Panc1 (cell line): ENCODE measurements around the gene ACOT12. TPM values are rescaled to one million over a fixed set of nuclear protein-coding genes. Genes with fewer than 3 reads are reported as not detected.
"Not testable (repeated sequence)": the region's sequence is repeated elsewhere in the genome, so short reads cannot be mapped to it uniquely, and the experiment has no call there.

Source experiments
- ATAC-seq: fragments of 200-7000 bp; cut with Tn5 transposase; 2 replicates; pipeline ENCODE4 v1.9.1; 2020; ENCODE audit warnings: mild to moderate bottlenecking, moderate library complexity
- BruUV-seq: library from RNA; stranded (reverse); fragments of 400-500 nt; replicated peaks from 2 replicates; lab custom pipeline; 2021; lab: Mats Ljungman, UMichigan
- CTCF ChIA-PET: fragments of 300-600 bp; sonication (Branson Sonifier 250); formaldehyde crosslinking; loops from one replicate; lab custom pipeline; 2022; ENCODE audit warnings: antibody characterized with exemption; lab: Charles Lee
- POLR2A ChIA-PET: fragments of 300-600 bp; sonication (Branson Sonifier 250); formaldehyde crosslinking; loops from one replicate; lab custom pipeline; 2022; ENCODE audit warnings: antibody characterized with exemption; lab: Charles Lee
- DNase-seq: peaks from one replicate; pipeline ENCODE4 v3.0.0-alpha.2; 2010; ENCODE audit warnings: low read depth, low spot score
- H3K27ac ChIP-seq: 2 replicates; pipeline ENCODE4 v1.5.1; 2011; ENCODE audit warnings: mild to moderate bottlenecking, low read length, inconsistent platforms
- H3K27me3 ChIP-seq: fragments of 200-500 bp; sonication (Bioruptor generic); 2 replicates; pipeline ENCODE4 v1.6.0; 2014; ENCODE audit warnings: low read length, inconsistent platforms; ENCODE audit not compliant: control insufficient read depth, insufficient read depth
- H3K36me3 ChIP-seq: fragments of 200-500 bp; sonication (Bioruptor generic); 2 replicates; pipeline ENCODE4 v1.5.1; 2014; ENCODE audit warnings: inconsistent platforms, mild to moderate bottlenecking, low read length, moderate library complexity; ENCODE audit not compliant: control insufficient read depth, insufficient read depth
- H3K4me1 ChIP-seq: 2 replicates; pipeline ENCODE4 v1.5.1; 2011; ENCODE audit warnings: inconsistent platforms, mild to moderate bottlenecking, low read length, moderate library complexity; ENCODE audit not compliant: control insufficient read depth, insufficient read depth
- H3K4me3 ChIP-seq, 2 experiments: 2 replicates each; pipeline ENCODE4 v1.5.1; 2011 to 2012; ENCODE audit warnings: low read depth in 2 of 2, low read length in 2 of 2, mild to moderate bottlenecking in 2 of 2, inconsistent platforms in 1 of 2, moderate library complexity in 1 of 2
- H3K9me3 ChIP-seq: fragments of 200-500 bp; sonication (Bioruptor generic); 2 replicates; pipeline ENCODE4 v1.5.1; 2014; ENCODE audit warnings: low read depth, mild to moderate bottlenecking, inconsistent platforms, low read length, moderate library complexity; ENCODE audit not compliant: control insufficient read depth, insufficient read depth
- CTCF ChIP-seq: fragments of 450-650 bp; IDR thresholded peaks from 2 replicates; pipeline ENCODE4 v1.5.1; 2017; ENCODE audit warnings: mild to moderate bottlenecking
- POLR2AphosphoS5 ChIP-seq: IDR thresholded peaks from 2 replicates; pipeline ENCODE4 v1.6.1; 2012; ENCODE audit warnings: mild to moderate bottlenecking, low read depth, low read length, moderate library complexity
- REST ChIP-seq, 2 experiments: IDR thresholded peaks; 2 replicates each; pipeline ENCODE4 v1.6.1; 2011 to 2012; ENCODE audit warnings: low read depth in 2 of 2, control low read depth in 1 of 2, low read length in 1 of 2, mild to moderate bottlenecking in 1 of 2, moderate library complexity in 1 of 2; ENCODE audit not compliant: insufficient read depth in 1 of 2
- SIN3A ChIP-seq: IDR thresholded peaks from 2 replicates; pipeline ENCODE4 v1.6.1; 2012; ENCODE audit warnings: low read depth, mild to moderate bottlenecking, low read length, moderate library complexity, borderline replicate concordance; ENCODE audit not compliant: insufficient read depth
- TCF7L2 ChIP-seq: IDR thresholded peaks from 2 replicates; pipeline ENCODE4 v1.6.1; 2011; ENCODE audit warnings: mild to moderate bottlenecking, low read depth, low read length, inconsistent platforms
- in situ Hi-C: cut with HindIII; loops from 2 replicates; pipeline ENCODE4 v1.10.0; 2016; ENCODE audit warnings: low sequenced_read_pairs, low pct_unique_long_range_greater_than_20kb
- intact Hi-C: fragments of 100-400 bp; cut with micrococcal nuclease; formaldehyde crosslinking; loops from one replicate; pipeline ENCODE4 v1.10.0; 2022; ENCODE audit not compliant: unreplicated experiment
- total RNA-seq: library from RNA; stranded (reverse); gene quantifications from one replicate; pipeline ENCODE4 v1.2.1, GENCODE V29; 2021; ENCODE audit not compliant: unreplicated experiment

Gene ACOT12
- total RNA-seq, 1 experiment from 2014 or later = 0.74 TPM

GRCh38 chr5:81409361-81409760 lies 15.4 kb upstream of the ACOT12 start:
- CTCF ChIA-PET = no interaction called here
- intact Hi-C loops (no loop called here), in situ Hi-C loops (no loop called here)
- POLR2A ChIA-PET = no interaction called here
- DNase-seq = no peak
- no peaks in the 10 kb centered on the region for H3K27me3 ChIP-seq
- no TSS peak for BruUV-seq
- no peaks in the 10 kb centered on the region for H3K9me3 ChIP-seq
- TF ChIP-seq SIN3A (no peak), POLR2AphosphoS5 (no peak), TCF7L2 (no peak), REST (IDR thresholded peaks at IDR 0.05; ENCODE audit: insufficient read depth in 1 of 2, low read depth in 2 of 2, low read length in 1 of 2) (no peak), CTCF (no peak)
- H3K4me1 ChIP-seq = no peaks in the 10 kb centered on the region
- no peaks in the 10 kb centered on the region for H3K36me3 ChIP-seq
- no peak for ATAC-seq
- no peak overlapping the region for H3K27ac ChIP-seq
- no peak overlapping the region for H3K4me3 ChIP-seq

GRCh38 chr5:81408496-81408895 lies 14.6 kb upstream of the ACOT12 start:
- CTCF ChIA-PET = no interaction called here
- Histone ChIP-seq H3K4me3 (no peak overlapping the region), H3K4me1 (no peaks in the 10 kb centered on the region), H3K27me3 (no peaks in the 10 kb centered on the region), H3K9me3 (no peaks in the 10 kb centered on the region), H3K27ac (no peak overlapping the region), H3K36me3 (no peaks in the 10 kb centered on the region)
- POLR2A ChIA-PET = no interaction called here
- in situ Hi-C loops (no loop called here), intact Hi-C loops (no loop called here)
- no TSS peak for BruUV-seq
- DNase-seq (no peak), ATAC-seq (no peak)
- no peak for TF ChIP-seq REST (IDR thresholded peaks at IDR 0.05; ENCODE audit: insufficient read depth in 1 of 2, low read depth in 2 of 2, low read length in 1 of 2)
- TF ChIP-seq TCF7L2 = no peak
- no peak for TF ChIP-seq CTCF
- no peak for TF ChIP-seq POLR2AphosphoS5
- TF ChIP-seq SIN3A = no peak

- H3K4me1 ChIP-seq, H3K36me3 ChIP-seq, intact Hi-C loops, CTCF ChIA-PET, ATAC-seq, in situ Hi-C loops, H3K9me3 ChIP-seq, H3K4me3 ChIP-seq, DNase-seq, H3K27me3 ChIP-seq, H3K27ac ChIP-seq, BruUV-seq, POLR2A ChIA-PET: not testable (repeated sequence)
These were observed 13.9 kb upstream of the ACOT12 start for GRCh38 chr5:81407811-81408210.
